ENCODE measurements around the gene FMR1. TPM values are rescaled to one million over a fixed set of nuclear protein-coding genes. Genes with fewer than 3 reads are reported as not detected.
A peak's percentile ranks its signal among the peaks of the same experiment; 100 is the strongest.

The FMR1 gene
- total and polyA plus RNA-seq, 10 donors, result 20.6 to 78.4 (median 57.9) TPM

DNA sequence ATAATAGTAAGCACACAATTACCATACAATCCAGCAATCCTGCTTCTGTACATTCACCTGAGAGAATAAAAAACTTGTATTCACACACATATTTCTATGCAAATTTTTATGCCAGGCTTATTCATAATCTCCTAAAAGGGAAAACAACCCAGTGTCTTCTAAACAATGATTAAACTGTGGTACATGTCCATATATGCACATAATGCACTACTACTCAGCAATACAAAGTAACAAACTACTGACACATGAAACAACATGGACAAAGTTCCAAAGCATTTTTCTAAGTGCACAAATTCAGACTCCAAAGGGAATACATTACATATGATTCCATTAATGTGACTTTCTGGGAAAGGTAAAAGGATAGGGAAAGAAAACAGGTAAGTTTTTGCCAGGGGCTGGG lies 18.0 kb upstream of the FMR1 start:
- intact Hi-C loops (cut with DNase I; ENCODE audit: low total_unique reads), result no loop called here
- Histone ChIP-seq H3K9me3 (peaks cover 0 to 8% (median 0%) of the 10 kb centered on the region in 8 donors), H3K27me3 (replicated peaks in 1 of 7) (no peaks in the 10 kb centered on the region), H3K27ac (no peak overlapping the region), H3K4me1 (no peaks in the 10 kb centered on the region), H3K4me3 (no peak overlapping the region), H3K36me3 (no peaks in the 10 kb centered on the region)
- TF ChIP-seq POLR2A (IDR thresholded peaks at IDR 0.05) (no peak), CTCF (IDR thresholded peaks at IDR 0.05 in 8 of 11, conservative IDR thresholded peaks at IDR 0.05 in 3 of 11) (no peak), POLR2AphosphoS5 (IDR thresholded peaks at IDR 0.05) (no peak)
- no peak for DNase-seq

DNA sequence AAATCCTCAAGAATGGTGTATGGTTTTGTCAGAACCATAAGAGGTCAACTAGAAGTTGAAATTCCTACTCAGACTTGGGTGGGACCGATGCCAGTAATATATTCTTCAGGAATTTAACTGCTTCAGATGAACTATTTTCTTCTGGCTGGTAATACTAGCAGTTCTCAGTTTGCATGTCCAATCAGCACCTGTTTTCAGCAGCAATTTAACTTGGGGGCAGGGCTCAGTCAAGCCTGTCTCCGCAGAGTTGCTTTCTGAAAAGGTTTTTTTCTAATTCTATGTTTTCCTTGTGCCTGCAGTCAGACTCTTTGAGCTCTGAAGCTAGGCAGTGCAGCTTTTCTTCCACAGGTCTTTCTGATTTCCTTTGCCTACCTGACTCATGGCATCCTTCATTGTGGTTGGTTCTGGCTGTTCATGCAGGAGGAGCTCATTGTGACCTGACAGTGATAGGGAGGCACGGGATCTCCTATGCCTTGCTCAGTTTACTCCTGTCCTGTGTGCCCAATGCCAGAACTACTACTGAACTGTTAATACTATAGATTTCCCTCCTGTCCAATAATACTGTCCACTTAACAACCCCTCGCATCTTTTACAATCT lies 17.3 kb upstream of the FMR1 start:
- Histone ChIP-seq H3K4me3 (no peak overlapping the region), H3K27ac (no peak overlapping the region), H3K9me3 (peaks cover 0 to 6% (median 0%) of the 10 kb centered on the region in 8 donors), H3K36me3 (no peaks in the 10 kb centered on the region), H3K4me1 (no peaks in the 10 kb centered on the region), H3K27me3 (replicated peaks in 1 of 7) (no peaks in the 10 kb centered on the region)
- WGBS, 5 donors, result 73 to 86% (median 83%) methylated on average over 4 of the region's 4 CpGs
- intact Hi-C loops (cut with DNase I; ENCODE audit: low total_unique reads), result no loop called here
- DNase-seq, result no peak
- TF ChIP-seq POLR2AphosphoS5 (IDR thresholded peaks at IDR 0.05), result no peak
- TF ChIP-seq POLR2A (IDR thresholded peaks at IDR 0.05), result no peak
- TF ChIP-seq CTCF (IDR thresholded peaks at IDR 0.05 in 8 of 11, conservative IDR thresholded peaks at IDR 0.05 in 3 of 11), result no peak

DNA sequence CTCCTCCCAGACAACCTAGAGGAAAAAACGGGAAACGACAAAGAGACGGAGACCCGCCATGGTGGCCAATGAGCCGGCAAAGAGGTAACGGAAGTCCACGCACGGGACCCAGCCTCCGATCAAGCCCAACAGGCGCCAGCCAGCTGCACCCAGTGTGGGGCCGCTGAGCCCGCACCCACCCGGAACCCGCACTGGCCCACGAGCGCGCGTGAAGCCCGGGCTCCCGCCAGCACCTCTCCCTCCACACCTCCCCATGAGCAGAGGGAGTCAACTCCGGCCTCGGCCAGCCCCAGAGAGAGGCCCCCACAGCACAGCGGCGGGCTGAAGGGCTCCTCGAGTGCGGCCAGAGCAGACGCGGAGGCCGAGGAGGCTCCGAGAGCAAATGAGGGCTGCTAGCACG lies 14.6 kb upstream of the FMR1 start:
- no peak overlapping the region for H3K4me3 ChIP-seq
- no peaks in the 10 kb centered on the region for H3K4me1 ChIP-seq
- 89 to 98% (median 95%) methylated on average over 10 to 31 of the region's 31 CpGs for WGBS, 5 donors
- H3K9me3 ChIP-seq, result peaks cover 0 to 6% (median 0%) of the 10 kb centered on the region in 8 donors
- TF ChIP-seq POLR2AphosphoS5 (IDR thresholded peaks at IDR 0.05), result no peak
- no peak for TF ChIP-seq POLR2A (IDR thresholded peaks at IDR 0.05)
- TF ChIP-seq CTCF (IDR thresholded peaks at IDR 0.05 in 8 of 11, conservative IDR thresholded peaks at IDR 0.05 in 3 of 11), result no peak
- H3K27me3 ChIP-seq (replicated peaks in 1 of 7), result no peaks in the 10 kb centered on the region
- no peaks in the 10 kb centered on the region for H3K36me3 ChIP-seq
- intact Hi-C loops (cut with DNase I; ENCODE audit: low total_unique reads), result no loop called here
- no peak overlapping the region for H3K27ac ChIP-seq
- DNase-seq, result peak; percentile 65

GRCh38 chrX:147898951-147899350 lies 12.8 kb upstream of the FMR1 start:
- WGBS, 5 donors, result 49 to 75% (median 67%) methylated on average over 1 of the region's 1 CpG
- H3K4me3 ChIP-seq, result no peak overlapping the region
- no peaks in the 10 kb centered on the region for H3K36me3 ChIP-seq
- no peak for DNase-seq
- H3K27ac ChIP-seq, result no peak overlapping the region
- TF ChIP-seq CTCF (IDR thresholded peaks at IDR 0.05 in 8 of 11, conservative IDR thresholded peaks at IDR 0.05 in 3 of 11) (no peak), POLR2AphosphoS5 (IDR thresholded peaks at IDR 0.05) (no peak), POLR2A (IDR thresholded peaks at IDR 0.05) (no peak)
- intact Hi-C loops (cut with DNase I; ENCODE audit: low total_unique reads), result no loop called here
- H3K27me3 ChIP-seq (replicated peaks in 1 of 7), result no peaks in the 10 kb centered on the region
- H3K9me3 ChIP-seq, result peaks cover 0 to 6% (median 0%) of the 10 kb centered on the region in 8 donors
- no peaks in the 10 kb centered on the region for H3K4me1 ChIP-seq
